ENCODE results near the gene PDHB.
A peak's percentile ranks its signal among the peaks of the same experiment; 100 is the strongest.

PDHB gene

GRCh38 chr3:58434990-58435389, 1.4 kb upstream of the PDHB start:
- DNase-seq = no peak

GRCh38 chr3:58434511-58434910, 879 bp upstream of the PDHB start:
- DNase-seq = no peak

GRCh38 chr3:58434168-58434504, 504 bp upstream of the PDHB start:
- no peak for DNase-seq

DNA sequence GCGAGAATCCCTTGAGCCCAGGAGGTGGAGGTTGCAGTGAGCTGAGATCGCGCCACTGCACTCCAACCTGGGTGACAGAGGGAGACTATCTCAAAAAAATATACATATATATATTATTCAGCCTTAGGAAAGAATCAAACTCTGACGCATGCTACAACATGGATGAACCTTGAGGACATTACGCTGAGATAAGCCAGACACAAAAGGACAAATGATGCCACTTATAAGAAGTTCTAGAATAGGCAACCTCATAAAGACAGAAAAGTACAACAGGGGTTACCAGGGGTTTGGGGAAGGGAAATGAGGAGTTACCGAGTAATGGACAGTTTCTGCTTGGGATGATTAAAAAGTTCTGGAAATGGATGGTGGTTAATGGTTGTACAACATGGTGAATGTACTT, 727 bp downstream of the PDHB start:
- no peak for DNase-seq

- no peak for DNase-seq
Measured at GRCh38 chr3:58429657-58430056, 4.0 kb downstream of the PDHB start.

DNA sequence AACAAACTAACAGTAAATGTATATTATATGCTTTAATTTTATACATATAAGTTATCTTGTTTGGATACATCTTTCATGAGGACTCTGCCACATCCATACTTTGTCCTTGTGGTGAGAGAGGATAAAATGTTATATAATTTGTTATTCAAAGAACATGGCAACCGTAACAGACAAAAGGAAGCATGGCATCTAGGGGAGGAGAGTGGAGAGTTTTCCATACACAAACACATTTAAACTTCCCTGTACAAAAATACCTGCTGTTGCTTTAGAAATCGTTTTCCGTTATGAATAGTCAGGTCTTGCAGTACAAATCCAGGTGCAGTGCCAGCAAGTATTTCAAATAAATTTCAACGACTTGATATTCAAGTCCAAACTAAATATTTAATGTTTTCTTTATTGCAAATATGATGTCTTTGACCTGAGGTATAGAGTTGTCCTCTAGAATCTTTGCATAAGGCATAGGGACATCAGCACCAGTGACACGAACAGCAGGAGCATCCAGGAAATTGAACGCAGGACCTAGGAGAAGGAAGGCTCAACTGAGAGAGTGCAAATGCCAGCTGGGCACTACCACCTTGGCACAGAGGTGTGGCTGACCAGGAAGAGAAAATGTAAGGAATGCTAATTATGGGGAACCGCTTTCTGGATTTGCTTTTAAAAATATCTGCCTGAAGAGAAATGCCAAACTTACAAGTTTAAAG, 5.8 kb downstream of the PDHB start:
- no peak for DNase-seq

DNA sequence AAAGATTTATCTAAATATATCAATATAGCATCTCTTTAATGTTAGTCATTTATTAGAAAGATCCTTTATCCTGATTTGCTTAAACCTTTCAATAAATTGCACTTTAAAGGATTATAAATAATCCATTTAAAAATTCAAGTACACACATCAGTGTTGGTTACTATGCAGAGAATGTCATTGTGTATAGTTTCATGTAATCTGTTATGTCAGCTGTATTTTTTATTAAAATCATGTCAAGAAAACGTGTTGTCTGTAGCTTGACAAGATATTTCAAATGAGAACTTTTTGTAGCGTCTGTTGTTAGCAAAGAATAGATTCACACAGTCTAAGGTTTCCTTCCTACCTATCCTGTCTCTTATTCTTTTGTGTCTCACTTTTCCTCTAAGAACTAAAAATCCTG, 7.8 kb downstream of the PDHB start:
- no peak for DNase-seq

DNA sequence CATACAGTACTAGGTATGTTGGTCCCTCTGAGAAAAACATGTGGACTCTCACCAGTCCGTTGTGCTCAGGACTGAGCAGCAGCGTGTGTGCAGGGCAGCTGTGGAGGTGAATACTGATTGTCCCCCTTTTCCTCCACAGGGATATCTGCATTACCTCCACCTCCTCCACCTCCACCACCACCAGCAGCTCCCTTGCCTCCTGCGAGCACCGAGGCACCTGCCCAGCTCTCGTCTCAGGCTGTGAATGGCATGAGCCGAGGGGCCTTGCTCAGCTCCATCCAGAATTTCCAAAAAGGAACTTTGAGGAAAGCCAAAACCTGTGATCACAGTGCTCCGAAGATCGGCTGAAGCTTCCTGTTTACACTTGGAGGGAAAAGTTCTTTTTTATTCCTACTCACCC, 9.0 kb downstream of the PDHB start:
- no peak for DNase-seq

DNA sequence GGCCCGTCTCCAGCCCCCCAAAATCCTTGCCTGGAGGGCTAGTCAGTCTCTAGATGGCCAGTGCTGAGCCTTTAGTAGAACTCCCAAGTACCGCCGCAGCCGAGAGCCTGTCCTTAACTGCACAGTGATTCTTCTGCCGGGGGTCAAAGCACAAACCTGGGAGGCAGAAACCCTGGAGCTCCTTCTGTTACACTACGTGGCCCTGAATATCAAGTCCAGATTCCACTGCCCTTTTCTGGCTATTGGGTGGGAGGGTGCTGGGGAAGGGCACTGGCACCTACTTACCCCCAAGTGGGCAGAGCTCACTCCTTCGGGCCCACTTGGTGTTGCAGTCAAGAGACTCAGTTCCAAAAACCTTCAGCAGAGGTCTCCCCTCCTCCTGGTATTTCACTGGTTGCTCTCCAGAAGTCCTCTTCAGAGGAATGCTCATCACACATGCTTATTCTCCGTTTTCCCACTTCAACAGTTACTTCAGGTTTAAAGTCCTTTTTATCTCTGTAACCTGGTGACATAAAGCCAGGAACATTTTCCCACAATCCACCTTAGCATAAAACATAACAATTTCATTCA, 10.8 kb downstream of the PDHB start:
- DNase-seq = no peak

DNA sequence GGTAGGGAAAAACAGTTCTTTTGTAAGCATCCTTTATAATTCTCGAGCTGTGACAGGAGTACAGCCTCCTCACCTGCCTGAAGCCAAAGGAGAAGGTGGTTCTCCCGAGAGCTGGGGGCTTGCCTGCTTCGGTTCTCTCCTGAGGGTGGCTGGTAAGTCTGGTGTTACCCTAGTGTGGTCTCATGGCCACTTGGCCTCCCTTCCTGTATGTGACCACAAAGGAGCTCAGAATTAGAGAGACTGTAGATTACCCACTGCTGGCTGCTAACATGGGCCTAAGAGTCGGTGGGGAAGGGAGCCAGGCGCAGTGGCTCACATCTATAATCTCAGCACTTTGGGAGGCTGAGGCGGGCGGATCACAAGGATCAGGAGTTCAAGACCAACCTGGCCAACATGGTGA, 12.6 kb downstream of the PDHB start:
- DNase-seq = no peak

- DNase-seq = no peak
Measured at GRCh38 chr3:58419780-58420507, 13.7 kb downstream of the PDHB start.

DNA sequence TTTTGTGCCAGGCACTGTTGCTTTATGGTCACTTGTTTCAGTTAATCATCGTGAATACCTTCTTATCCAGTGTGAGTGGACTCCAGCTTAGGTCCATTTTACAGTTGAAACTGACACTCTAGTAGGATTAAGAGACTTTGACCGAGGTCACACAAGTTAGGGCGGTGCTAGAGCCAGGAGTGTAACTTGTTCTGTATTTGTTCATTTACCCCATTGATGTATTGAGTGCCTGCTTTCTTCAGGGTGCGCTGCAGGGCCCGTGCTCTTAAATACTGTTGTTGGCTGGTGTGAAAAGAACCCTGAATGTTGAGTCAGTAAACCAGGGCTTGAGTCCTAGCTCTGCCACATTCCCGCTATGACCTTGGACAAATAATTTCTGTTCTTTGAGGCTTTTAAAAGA, 15.4 kb downstream of the PDHB start:
- DNase-seq = no peak

DNA sequence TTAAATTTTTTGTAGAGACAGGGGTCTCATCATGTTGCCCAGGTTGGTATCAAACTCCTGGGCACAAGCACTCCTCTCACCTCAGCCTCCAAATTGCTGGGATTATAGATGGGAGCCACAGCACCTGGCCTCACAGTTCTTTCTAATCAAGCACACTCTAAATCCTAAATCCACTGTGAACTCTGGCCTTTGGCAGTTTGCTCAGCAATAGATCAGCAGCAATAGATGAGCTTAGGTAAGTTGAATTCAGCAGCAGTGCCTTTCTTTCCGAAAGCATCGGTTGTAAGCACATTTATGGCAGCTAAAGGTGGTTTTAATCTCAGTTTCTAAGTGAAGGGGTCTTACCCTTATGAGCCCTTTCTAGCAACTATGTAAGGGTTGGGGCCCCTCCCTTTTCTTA, 16.6 kb downstream of the PDHB start:
- DNase-seq = no peak

GRCh38 chr3:58416191-58416590, 17.4 kb downstream of the PDHB start:
- no peak for DNase-seq

DNA sequence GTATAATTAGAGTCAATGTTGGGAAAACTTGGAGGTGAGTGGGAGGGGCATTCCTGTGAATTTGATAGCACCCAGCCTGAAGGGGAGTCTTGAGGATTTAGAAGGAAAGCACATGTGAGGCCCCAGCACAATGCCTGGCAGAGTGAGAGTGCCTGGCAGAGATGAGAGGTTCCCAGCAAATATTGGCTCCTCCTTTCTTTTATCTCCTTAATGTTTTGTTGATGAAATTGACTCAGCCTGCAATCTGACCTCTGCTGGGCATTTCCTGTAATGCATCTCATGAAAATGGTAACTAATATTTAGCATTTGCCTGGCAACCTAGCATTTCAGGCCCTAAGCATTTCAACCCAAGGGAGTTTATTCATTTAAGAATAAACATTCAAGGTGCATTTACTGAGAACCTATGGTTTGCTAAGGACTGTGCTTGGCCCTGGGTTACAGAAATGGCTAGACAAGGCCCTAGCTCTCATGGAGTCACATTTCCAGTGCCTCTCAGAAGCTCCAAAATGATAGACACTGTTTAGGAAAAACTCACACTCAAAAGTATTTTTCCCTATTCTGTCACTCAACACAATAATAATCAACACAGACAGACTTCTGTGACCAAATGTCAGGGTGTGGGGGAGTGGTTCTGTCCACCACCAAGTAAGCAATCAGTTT, 19.0 kb downstream of the PDHB start:
- DNase-seq = peak; percentile 10

GRCh38 chr3:58411851-58412830, 21.5 kb downstream of the PDHB start:
- DNase-seq = no peak

GRCh38 chr3:58411036-58411435, 22.6 kb downstream of the PDHB start:
- no peak for DNase-seq

- DNase-seq = no peak
Measured at GRCh38 chr3:58409663-58410062, 24.0 kb downstream of the PDHB start.

DNA sequence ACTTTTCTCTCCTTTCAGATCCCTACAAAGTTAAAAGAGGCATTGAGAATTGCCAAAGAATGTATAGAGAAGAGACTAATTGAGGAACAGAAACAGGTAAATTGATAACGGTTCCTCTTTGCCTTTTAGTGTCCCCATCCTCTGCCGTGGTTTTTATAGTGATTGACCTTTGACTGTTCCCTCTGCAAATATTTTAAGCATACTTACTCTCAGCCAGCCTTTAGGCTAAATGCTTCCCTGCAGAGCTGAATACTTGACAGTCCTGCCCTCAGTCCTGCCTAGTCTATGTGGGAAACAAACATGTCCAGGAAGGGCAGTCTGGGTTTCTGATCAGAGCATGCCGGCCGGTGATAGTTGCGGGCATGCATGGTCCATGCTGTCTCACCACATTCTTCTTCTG, 24.7 kb downstream of the PDHB start:
- DNase-seq = no peak

GRCh38 chr3:58404396-58404795, 29.2 kb downstream of the PDHB start:
- no peak for DNase-seq

- DNase-seq = no peak
Measured at GRCh38 chr3:58403513-58404109, 30.0 kb downstream of the PDHB start.

GRCh38 chr3:58398669-58399333, 34.8 kb downstream of the PDHB start:
- DNase-seq = no peak

Data from NCI-H345 (cell line).